Measurements from ENCODE around the gene H19.

- no peak for TF ChIP-seq BCL11A (IDR thresholded peaks at IDR 0.05; ENCODE audit: low read depth in 2 of 2, low read length in 2 of 2)
- TF ChIP-seq, protein P1, sequence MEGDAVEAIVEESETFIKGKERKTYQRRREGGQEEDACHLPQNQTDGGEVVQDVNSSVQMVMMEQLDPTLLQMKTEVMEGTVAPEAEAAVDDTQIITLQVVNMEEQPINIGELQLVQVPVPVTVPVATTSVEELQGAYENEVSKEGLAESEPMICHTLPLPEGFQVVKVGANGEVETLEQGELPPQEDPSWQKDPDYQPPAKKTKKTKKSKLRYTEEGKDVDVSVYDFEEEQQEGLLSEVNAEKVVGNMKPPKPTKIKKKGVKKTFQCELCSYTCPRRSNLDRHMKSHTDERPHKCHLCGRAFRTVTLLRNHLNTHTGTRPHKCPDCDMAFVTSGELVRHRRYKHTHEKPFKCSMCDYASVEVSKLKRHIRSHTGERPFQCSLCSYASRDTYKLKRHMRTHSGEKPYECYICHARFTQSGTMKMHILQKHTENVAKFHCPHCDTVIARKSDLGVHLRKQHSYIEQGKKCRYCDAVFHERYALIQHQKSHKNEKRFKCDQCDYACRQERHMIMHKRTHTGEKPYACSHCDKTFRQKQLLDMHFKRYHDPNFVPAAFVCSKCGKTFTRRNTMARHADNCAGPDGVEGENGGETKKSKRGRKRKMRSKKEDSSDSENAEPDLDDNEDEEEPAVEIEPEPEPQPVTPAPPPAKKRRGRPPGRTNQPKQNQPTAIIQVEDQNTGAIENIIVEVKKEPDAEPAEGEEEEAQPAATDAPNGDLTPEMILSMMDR (IDR thresholded peaks at IDR 0.05; ENCODE audit: control extremely low read depth in 1 of 3, insufficient read depth in 1 of 3, low read depth in 1 of 3, low read length in 3 of 3), result no peak
- no peak for TF ChIP-seq JUN (IDR thresholded peaks at IDR 0.05; ENCODE audit: low read depth, low read length)
- no peak for TF ChIP-seq SUZ12 (IDR thresholded peaks at IDR 0.05; ENCODE audit: low read length)
- no peak for TF ChIP-seq SP1 (IDR thresholded peaks at IDR 0.05; ENCODE audit: low read depth, low read length)
These were observed 17.4 kb upstream of the H19 start for GRCh38 chr11:2015025-2015424.
